ENCODE measurements around the gene DAB2IP.

DNA sequence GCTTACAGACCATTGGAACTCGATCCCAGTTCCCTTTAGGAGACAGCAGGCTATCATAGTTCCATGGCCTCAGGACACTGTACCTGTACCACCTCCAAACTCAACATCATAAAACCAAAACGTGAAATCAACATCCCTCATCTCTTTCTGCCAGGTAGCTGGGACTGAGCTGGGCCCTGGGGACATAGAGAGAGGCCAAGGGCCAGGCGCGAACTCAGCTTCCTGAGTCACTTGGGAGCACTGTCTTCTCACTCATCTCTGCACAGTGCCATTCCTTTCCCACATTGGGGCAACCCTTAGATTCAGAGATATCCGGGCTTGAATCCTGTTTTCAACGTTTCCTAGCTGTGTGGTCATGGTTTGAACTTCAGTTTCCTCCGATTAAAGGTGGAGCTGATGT, 12.2 kb downstream of the DAB2IP start:
- TF ChIP-seq CTCF (IDR thresholded peaks at IDR 0.05; ENCODE audit: insufficient read depth, low read depth, low read length) = no peak
- no peak for TF ChIP-seq EZH2 (IDR thresholded peaks at IDR 0.05; ENCODE audit: insufficient read depth, low read length)
